Parathyroid adenoma (tissue), 2 donors: Measurements from ENCODE around the gene EIF5.

Source experiments
- H2AFZ ChIP-seq: fragments of 300-600 bp; sonication (generic); one replicate; pipeline ENCODE4 v1.7.0; 2017; ENCODE audit warnings: antibody characterized with exemption, mild to moderate bottlenecking
- H3K27ac ChIP-seq: fragments of 300-600 bp; sonication (generic); one replicate; pipeline ENCODE4 v1.7.0; 2017
- H3K27me3 ChIP-seq: fragments of 300-600 bp; sonication (generic); one replicate; pipeline ENCODE4 v1.7.0; 2017; ENCODE audit warnings: low read length; ENCODE audit not compliant: control insufficient read depth, insufficient read depth
- H3K36me3 ChIP-seq: fragments of 300-600 bp; sonication (generic); one replicate; pipeline ENCODE4 v1.7.0; 2017; ENCODE audit warnings: low read length; ENCODE audit not compliant: control insufficient read depth, insufficient read depth
- H3K4me1 ChIP-seq: fragments of 300-600 bp; sonication (generic); one replicate; pipeline ENCODE4 v1.7.0; 2017; ENCODE audit warnings: control low read depth
- H3K4me2 ChIP-seq: fragments of 300-600 bp; sonication (generic); one replicate; pipeline ENCODE4 v1.7.0; 2017; ENCODE audit warnings: low read length
- H3K4me3 ChIP-seq: fragments of 300-600 bp; sonication (generic); one replicate; pipeline ENCODE4 v1.7.0; 2017; ENCODE audit warnings: low read depth, low read length
- H3K79me2 ChIP-seq: fragments of 300-600 bp; sonication (generic); one replicate; pipeline ENCODE4 v1.7.0; 2017; ENCODE audit warnings: control low read depth
- H3K9ac ChIP-seq: fragments of 300-600 bp; sonication (generic); one replicate; pipeline ENCODE4 v1.7.0; 2017; ENCODE audit warnings: mild to moderate bottlenecking
- H3K9me3 ChIP-seq: fragments of 300-600 bp; sonication (generic); one replicate; pipeline ENCODE4 v1.7.0; 2017; ENCODE audit warnings: low read length; ENCODE audit not compliant: control insufficient read depth
- TF ChIP-seq, protein P1 (sequence below): fragments of 300-600 bp; sonication (generic); IDR thresholded peaks from one replicate; pipeline ENCODE4 v1.7.0; 2017; ENCODE audit warnings: antibody characterized with exemption, mild to moderate bottlenecking
- donor health status: primary hyperparathyroidism.

EIF5 gene

DNA sequence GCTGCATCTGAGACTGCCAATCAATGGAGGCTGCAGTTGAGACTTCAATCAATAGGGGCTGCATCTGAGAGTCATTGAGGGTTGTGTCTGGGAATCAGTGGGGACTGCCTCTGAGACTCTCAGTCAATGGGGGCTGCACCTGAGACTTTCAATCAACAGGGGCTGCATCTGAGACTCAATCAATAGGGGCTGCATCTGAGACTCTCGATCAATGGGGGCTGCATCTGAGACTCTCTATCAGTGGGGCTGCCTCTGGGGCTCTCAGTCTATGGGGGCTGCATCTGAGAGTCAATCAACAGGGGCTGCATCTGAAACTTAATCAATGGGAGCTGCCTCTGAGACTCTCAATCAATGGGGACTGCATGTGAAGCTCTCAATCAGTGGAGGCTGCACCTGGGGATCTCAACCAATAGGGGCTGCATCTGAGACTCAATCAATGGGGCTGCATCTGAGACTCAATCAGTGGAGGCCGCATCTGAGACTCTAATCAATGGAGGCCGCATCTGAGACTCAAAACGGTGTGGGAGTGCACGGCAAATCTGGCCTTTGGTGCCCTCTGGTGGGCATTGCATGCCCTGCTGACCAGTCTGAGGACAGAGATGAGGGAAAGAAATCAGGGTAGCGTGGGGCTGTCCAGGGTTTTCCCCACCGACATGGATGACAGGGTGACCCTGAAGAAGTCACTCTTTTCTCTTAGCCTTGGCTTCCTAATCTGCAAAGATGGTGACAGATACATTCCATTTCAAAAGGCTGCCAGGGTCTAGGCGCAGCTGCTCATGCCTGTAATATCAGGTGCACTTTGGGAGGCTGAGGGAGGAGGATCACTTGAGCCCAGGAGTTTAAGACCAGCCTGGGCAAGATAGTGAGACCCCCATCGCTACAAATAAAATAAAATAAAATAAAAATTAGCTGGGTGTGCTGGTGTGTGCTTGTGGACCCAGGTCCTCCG is 41.3 kb upstream of the EIF5 start:
- Histone ChIP-seq H3K36me3 (no peaks in the 10 kb centered on the region), H3K9ac (no peak overlapping the region), H3K4me2 (no peak overlapping the region)

DNA sequence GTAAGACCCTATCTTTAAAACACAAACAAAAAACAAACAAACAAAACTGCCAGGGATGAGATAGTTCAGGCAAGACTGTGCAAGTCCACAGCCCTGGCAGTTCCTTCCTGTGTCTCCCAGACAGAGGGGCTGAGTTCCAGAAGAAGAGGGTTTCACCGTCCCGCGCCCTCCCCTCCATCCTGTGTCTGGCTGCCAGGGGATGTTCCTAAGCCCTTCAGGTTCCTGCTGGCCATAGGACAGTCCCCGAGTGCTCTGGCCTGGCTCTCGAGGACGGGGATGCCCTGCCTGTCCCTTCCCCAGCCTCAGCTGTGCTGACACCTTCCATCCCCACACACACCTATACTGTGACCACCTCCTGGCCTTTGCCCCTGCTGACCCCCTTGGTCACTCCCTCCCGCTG is 40.6 kb upstream of the EIF5 start:
- Histone ChIP-seq H3K36me3 (no peaks in the 10 kb centered on the region), H3K79me2 (no peaks in the 10 kb centered on the region), H3K27ac (no peak overlapping the region), H3K4me1 (no peaks in the 10 kb centered on the region), H2AFZ (no peak overlapping the region), H3K27me3 (no peaks in the 10 kb centered on the region), H3K9me3 (no peaks in the 10 kb centered on the region), H3K4me3 (no peak overlapping the region), H3K4me2 (no peak overlapping the region), H3K9ac (no peak overlapping the region)
- TF ChIP-seq, protein P1, sequence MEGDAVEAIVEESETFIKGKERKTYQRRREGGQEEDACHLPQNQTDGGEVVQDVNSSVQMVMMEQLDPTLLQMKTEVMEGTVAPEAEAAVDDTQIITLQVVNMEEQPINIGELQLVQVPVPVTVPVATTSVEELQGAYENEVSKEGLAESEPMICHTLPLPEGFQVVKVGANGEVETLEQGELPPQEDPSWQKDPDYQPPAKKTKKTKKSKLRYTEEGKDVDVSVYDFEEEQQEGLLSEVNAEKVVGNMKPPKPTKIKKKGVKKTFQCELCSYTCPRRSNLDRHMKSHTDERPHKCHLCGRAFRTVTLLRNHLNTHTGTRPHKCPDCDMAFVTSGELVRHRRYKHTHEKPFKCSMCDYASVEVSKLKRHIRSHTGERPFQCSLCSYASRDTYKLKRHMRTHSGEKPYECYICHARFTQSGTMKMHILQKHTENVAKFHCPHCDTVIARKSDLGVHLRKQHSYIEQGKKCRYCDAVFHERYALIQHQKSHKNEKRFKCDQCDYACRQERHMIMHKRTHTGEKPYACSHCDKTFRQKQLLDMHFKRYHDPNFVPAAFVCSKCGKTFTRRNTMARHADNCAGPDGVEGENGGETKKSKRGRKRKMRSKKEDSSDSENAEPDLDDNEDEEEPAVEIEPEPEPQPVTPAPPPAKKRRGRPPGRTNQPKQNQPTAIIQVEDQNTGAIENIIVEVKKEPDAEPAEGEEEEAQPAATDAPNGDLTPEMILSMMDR = no peak

More for the DNA sequence above, 41.3 kb upstream of the EIF5 start:
- H2AFZ ChIP-seq = peak overlapping the region; percentile 38
- H3K27me3 ChIP-seq = no peaks in the 10 kb centered on the region
- no peaks in the 10 kb centered on the region for H3K9me3 ChIP-seq
- H3K79me2 ChIP-seq = no peaks in the 10 kb centered on the region
- no peak overlapping the region for H3K27ac ChIP-seq
- TF ChIP-seq, protein P1 = peak; percentile 96
- no peaks in the 10 kb centered on the region for H3K4me1 ChIP-seq
- no peak overlapping the region for H3K4me3 ChIP-seq

DNA sequence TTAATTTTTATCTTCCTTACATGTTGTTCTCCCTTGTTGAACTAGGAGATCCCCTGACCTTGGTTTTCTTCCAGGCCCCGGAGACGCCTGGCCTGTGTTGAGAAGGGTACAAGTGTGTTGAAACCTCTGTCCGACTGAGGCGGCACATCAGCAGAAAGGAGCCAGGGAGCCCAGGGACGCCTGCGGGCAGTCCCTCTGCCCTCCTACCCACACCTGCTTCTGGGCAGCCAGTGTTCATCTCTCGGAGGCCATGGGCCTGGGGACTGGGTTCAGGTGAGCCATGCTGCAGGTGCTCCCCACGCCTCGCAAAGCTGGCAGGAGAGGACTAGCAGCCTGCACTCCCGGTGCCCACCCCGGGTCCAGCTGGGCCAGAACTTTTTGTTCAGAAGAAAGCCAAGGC is 39.9 kb upstream of the EIF5 start:
- H3K36me3 ChIP-seq = no peaks in the 10 kb centered on the region
- no peak overlapping the region for H3K4me2 ChIP-seq
- TF ChIP-seq, protein P1 = no peak

DNA sequence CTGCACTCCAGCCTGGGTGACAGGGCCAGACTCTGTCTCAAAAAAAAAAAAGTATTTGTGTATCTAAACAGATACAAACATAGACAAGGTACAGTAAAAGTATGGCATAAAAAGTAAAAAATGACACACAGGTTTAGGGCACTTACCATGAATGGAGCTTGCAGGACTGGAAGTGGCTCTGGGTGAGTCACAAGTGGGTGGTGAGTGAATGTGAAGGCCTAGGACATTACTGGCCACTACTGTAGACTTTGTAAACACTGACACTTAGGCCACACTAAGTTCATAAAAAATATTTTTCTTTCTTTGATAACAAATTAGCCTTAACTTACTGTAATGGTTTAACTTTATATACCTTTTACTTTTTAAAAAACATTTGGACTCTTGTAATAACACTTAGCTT is 38.0 kb upstream of the EIF5 start:
- Histone ChIP-seq H3K9me3 (no peaks in the 10 kb centered on the region), H3K9ac (no peak overlapping the region), H3K27ac (no peak overlapping the region), H3K27me3 (no peaks in the 10 kb centered on the region), H3K4me1 (no peaks in the 10 kb centered on the region), H3K4me3 (no peak overlapping the region), H3K4me2 (no peak overlapping the region), H3K36me3 (no peaks in the 10 kb centered on the region), H2AFZ (no peak overlapping the region), H3K79me2 (no peaks in the 10 kb centered on the region)
- TF ChIP-seq, protein P1 = no peak

More for the DNA sequence above, 39.9 kb upstream of the EIF5 start:
- Histone ChIP-seq H3K9ac (no peak overlapping the region), H3K79me2 (no peaks in the 10 kb centered on the region), H3K27ac (no peak overlapping the region), H3K9me3 (no peaks in the 10 kb centered on the region), H3K4me3 (no peak overlapping the region), H2AFZ (no peak overlapping the region), H3K4me1 (no peaks in the 10 kb centered on the region), H3K27me3 (no peaks in the 10 kb centered on the region)
